ENCODE data around the gene LIPC. TPM values are rescaled to one million over a fixed set of nuclear protein-coding genes. Genes with fewer than 3 reads are reported as not detected.

Gene LIPC
- total and polyA plus RNA-seq, 10 donors = 0.47 to 2.5 (median 1.0) TPM

DNA sequence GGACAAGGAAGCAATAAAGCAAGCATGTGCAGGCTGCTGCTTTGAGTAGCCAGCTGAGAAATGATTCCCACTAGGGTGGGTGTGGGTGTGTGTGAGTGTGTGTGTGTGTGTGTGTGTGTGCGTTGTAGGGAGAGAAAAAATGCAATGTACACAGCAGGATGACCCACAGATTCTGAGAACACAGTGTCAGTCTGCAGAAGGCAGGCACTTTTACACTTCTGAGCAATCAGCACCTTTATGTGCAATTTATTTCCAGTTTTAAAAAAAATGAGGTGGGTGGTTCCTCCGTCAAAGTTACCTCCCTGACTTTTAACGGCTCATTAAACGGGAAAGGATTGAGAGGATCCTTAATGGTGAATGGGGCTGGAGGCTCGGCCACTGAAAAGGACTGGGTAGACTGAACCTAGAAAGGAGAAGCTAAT, 38.5 kb upstream of the LIPC start:
- Histone ChIP-seq H3K4me3 (no peak overlapping the region), H3K36me3 (no peaks in the 10 kb centered on the region), H3K27me3 (replicated peaks in 1 of 7) (no peaks in the 10 kb centered on the region), H3K9me3 (no peaks in the 10 kb centered on the region), H3K27ac (no peak overlapping the region), H3K4me1 (peaks cover 0 to 4% (median 0%) of the 10 kb centered on the region in 6 donors)
- intact Hi-C loops (cut with DNase I; ENCODE audit: low total_unique reads) = no loop called here
- TF ChIP-seq, protein P1, sequence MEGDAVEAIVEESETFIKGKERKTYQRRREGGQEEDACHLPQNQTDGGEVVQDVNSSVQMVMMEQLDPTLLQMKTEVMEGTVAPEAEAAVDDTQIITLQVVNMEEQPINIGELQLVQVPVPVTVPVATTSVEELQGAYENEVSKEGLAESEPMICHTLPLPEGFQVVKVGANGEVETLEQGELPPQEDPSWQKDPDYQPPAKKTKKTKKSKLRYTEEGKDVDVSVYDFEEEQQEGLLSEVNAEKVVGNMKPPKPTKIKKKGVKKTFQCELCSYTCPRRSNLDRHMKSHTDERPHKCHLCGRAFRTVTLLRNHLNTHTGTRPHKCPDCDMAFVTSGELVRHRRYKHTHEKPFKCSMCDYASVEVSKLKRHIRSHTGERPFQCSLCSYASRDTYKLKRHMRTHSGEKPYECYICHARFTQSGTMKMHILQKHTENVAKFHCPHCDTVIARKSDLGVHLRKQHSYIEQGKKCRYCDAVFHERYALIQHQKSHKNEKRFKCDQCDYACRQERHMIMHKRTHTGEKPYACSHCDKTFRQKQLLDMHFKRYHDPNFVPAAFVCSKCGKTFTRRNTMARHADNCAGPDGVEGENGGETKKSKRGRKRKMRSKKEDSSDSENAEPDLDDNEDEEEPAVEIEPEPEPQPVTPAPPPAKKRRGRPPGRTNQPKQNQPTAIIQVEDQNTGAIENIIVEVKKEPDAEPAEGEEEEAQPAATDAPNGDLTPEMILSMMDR (IDR thresholded peaks at IDR 0.05 in 8 of 11, conservative IDR thresholded peaks at IDR 0.05 in 3 of 11) = no peak
- TF ChIP-seq POLR2AphosphoS5 (IDR thresholded peaks at IDR 0.05) (no peak), POLR2A (IDR thresholded peaks at IDR 0.05) (no peak)
- no peak for DNase-seq
- 60 to 83% (median 79%) methylated on average over 5 of the region's 5 CpGs for WGBS, 5 donors

DNA sequence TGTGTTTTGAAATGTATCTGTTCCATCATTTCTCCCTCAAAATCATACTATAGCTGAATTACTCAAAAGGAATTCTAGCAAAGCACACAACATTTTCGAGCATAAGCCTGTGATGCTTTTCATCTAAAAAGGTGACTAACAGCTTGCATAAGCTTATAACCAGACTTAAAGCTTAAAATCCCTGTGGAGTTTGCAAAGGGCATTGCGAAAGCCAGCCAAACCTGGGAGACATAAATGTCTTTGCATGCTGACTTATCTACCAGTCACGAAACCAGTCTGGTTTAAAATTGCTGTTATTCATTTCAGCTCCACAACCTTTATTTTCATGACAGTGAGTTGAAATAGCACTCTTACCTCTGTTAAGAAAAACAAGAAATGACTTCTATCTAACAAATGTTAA, 35.6 kb upstream of the LIPC start:
- no peaks in the 10 kb centered on the region for H3K36me3 ChIP-seq
- WGBS, 5 donors = 58 to 88% (median 83%) methylated on average over 3 of the region's 3 CpGs

DNA sequence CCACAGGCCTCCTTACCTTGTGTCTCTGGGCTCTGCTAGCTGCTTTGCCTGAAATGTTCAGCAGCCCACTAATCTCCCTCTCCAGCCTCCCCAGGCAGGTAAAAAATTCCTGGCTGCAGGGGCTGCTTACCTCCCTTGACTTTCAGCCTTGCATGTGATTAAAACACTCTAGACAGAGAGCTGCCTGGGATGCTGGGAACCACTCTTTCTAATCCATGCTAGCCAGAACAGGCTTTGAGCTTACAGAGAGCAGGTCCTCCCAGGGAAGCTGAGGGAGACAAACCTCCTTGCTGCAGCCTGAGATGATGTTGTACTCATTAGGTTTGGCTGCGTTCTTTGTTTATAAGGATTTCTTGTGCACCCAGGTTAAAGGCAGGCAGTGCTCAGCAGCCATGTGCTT, 33.7 kb upstream of the LIPC start:
- Histone ChIP-seq H3K4me3 (no peak overlapping the region), H3K36me3 (no peaks in the 10 kb centered on the region), H3K27ac (no peak overlapping the region), H3K9me3 (no peaks in the 10 kb centered on the region), H3K27me3 (replicated peaks in 1 of 7) (no peaks in the 10 kb centered on the region), H3K4me1 (peaks cover 0 to 4% (median 0%) of the 10 kb centered on the region in 6 donors)
- 89 to 100% (median 100%) methylated on average over 1 of the region's 1 CpG for WGBS, 5 donors
- TF ChIP-seq, protein P1 (IDR thresholded peaks at IDR 0.05 in 8 of 11, conservative IDR thresholded peaks at IDR 0.05 in 3 of 11) = no peak
- TF ChIP-seq POLR2A (IDR thresholded peaks at IDR 0.05) (no peak), POLR2AphosphoS5 (IDR thresholded peaks at IDR 0.05) (no peak)
- intact Hi-C loops (cut with DNase I; ENCODE audit: low total_unique reads) = no loop called here
- no peak for DNase-seq

More for the DNA sequence above, 35.6 kb upstream of the LIPC start:
- intact Hi-C loops (cut with DNase I; ENCODE audit: low total_unique reads) = no loop called here
- Histone ChIP-seq H3K9me3 (no peaks in the 10 kb centered on the region), H3K27ac (no peak overlapping the region), H3K4me3 (no peak overlapping the region), H3K4me1 (peaks cover 0 to 4% (median 0%) of the 10 kb centered on the region in 6 donors), H3K27me3 (replicated peaks in 1 of 7) (no peaks in the 10 kb centered on the region)
- no peak for DNase-seq
- TF ChIP-seq, protein P1 (IDR thresholded peaks at IDR 0.05 in 8 of 11, conservative IDR thresholded peaks at IDR 0.05 in 3 of 11) = no peak

DNA sequence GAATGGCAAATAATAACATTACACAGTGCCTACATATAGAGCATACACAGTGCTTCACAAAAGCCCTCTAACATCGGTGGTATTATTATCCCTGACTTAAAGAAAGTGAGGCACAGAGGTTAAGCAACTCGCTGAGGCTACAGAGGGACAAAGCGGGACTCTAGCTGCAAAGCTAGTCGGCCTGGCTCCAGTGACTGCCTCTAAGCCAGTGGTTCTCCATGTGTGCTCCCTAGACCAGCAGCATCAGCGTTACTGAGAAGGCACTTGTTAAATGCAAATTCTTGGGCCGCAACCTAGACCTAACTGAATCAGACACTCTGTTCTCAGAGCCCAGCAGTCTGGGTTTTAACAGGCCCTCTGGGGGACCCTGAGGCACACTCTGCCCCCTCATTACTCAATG, 33.1 kb upstream of the LIPC start:
- 89 to 96% (median 94%) methylated on average over 6 of the region's 6 CpGs for WGBS, 5 donors
- Histone ChIP-seq H3K27me3 (replicated peaks in 1 of 7) (no peaks in the 10 kb centered on the region), H3K27ac (no peak overlapping the region), H3K36me3 (no peaks in the 10 kb centered on the region), H3K4me3 (no peak overlapping the region), H3K9me3 (no peaks in the 10 kb centered on the region), H3K4me1 (peaks cover 0 to 4% (median 0%) of the 10 kb centered on the region in 6 donors)
- DNase-seq = no peak
- TF ChIP-seq, protein P1 (IDR thresholded peaks at IDR 0.05 in 8 of 11, conservative IDR thresholded peaks at IDR 0.05 in 3 of 11) = no peak
- TF ChIP-seq POLR2AphosphoS5 (IDR thresholded peaks at IDR 0.05) (no peak), POLR2A (IDR thresholded peaks at IDR 0.05) (no peak)
- intact Hi-C loops (cut with DNase I; ENCODE audit: low total_unique reads) = no loop called here

Data from spleen (tissue), 11 donors.